ENCODE measurements around the gene METTL25.
"Not testable (repeated sequence)": the region's sequence is repeated elsewhere in the genome, so short reads cannot be mapped to it uniquely, and the experiment has no call there.

The METTL25 gene, protein sequence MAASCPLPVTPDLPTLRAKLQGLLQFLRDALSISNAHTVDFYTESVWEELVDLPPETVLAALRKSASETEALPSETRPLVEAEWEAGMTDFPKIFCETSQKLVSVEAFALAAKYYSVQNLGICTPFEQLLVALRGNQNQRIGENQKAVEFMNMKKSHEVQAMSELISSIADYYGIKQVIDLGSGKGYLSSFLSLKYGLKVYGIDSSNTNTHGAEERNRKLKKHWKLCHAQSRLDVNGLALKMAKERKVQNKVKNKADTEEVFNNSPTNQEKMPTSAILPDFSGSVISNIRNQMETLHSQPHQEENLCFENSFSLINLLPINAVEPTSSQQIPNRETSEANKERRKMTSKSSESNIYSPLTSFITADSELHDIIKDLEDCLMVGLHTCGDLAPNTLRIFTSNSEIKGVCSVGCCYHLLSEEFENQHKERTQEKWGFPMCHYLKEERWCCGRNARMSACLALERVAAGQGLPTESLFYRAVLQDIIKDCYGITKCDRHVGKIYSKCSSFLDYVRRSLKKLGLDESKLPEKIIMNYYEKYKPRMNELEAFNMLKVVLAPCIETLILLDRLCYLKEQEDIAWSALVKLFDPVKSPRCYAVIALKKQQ

GRCh38 chr12:82358200-82359114 lies at the start of gene METTL25, which contains the start of gene CCDC59:
METTL25 (plus strand) TSS chr12:82358529; CDS start chr12:82358566, 37 bp downstream.
CCDC59 (minus strand) TSS chr12:82358387; CDS start chr12:82358376, 11 bp downstream.
- in situ Hi-C loops (cut with MboI; ENCODE audit: low sequenced_read_pairs): no loop called here

GRCh38 chr12:82314406-82314892 lies 43.9 kb upstream of the METTL25 start:
- in situ Hi-C loops (cut with MboI; ENCODE audit: low sequenced_read_pairs): no loop called here

DNA sequence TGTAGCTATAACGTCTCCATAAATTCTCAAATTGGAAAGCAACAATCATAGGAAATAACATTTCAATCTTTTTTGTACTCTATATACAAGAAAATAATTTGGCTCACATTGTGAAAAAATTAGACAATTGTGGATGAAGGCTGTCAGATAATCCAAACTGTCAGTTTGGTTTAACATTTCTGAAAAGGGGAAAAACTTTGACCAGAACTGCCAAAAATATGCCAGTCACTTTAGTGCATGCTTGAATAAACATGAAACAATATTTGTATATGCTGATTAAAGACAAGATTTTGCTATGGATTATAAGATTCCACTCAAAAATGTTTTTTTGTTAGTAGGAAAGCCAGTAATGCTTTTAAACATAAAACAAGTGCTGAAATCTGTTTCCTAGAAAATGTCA lies 39.1 kb upstream of the METTL25 start:
- in situ Hi-C loops (cut with MboI; ENCODE audit: low sequenced_read_pairs): no loop called here

GRCh38 chr12:82325540-82326336 lies 32.6 kb upstream of the METTL25 start:
- in situ Hi-C loops (cut with MboI; ENCODE audit: low sequenced_read_pairs): loop anchor here (25.0 kb wide), 1 partner anchor 688 kb away; no protein-coding TSS in a partner anchor

- in situ Hi-C loops (cut with MboI; ENCODE audit: low sequenced_read_pairs): loop anchor here (25.0 kb wide), 1 partner anchor 690 kb away; no protein-coding TSS in a partner anchor
These were observed 31.3 kb upstream of the METTL25 start for GRCh38 chr12:82326905-82327503.

- in situ Hi-C loops (cut with MboI; ENCODE audit: low sequenced_read_pairs): loop anchor here (25.0 kb wide), 1 partner anchor 691 kb away; no protein-coding TSS in a partner anchor
These were observed 30.5 kb upstream of the METTL25 start for GRCh38 chr12:82327861-82328260.

GRCh38 chr12:82329508-82329907 lies 28.8 kb upstream of the METTL25 start:
- in situ Hi-C loops (cut with MboI; ENCODE audit: low sequenced_read_pairs): loop anchor here (25.0 kb wide), 1 partner anchor 692 kb away; no protein-coding TSS in a partner anchor

GRCh38 chr12:82350161-82350560 lies 8.2 kb upstream of the METTL25 start:
- in situ Hi-C loops (cut with MboI; ENCODE audit: low sequenced_read_pairs): no loop called here

DNA sequence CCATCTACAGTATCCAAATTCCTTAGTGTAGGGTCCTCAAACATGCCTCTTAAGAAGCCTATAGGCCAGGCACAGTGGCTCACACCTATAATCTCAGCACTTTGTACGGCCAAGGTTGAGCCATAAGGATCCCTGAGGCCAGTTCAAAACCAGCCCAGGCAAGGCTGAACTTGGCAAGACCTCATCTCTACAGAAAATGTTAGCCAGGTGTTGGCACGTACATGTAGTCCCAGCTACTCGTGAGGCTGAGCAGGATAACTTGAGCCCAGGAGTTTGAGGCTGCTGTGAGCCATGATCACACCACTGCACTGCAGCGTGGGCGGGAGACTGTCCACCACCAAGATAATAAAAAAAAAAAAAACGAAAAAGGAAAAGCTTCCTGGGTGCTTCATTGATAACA lies 6.9 kb upstream of the METTL25 start:
- in situ Hi-C loops (cut with MboI; ENCODE audit: low sequenced_read_pairs): no loop called here

DNA sequence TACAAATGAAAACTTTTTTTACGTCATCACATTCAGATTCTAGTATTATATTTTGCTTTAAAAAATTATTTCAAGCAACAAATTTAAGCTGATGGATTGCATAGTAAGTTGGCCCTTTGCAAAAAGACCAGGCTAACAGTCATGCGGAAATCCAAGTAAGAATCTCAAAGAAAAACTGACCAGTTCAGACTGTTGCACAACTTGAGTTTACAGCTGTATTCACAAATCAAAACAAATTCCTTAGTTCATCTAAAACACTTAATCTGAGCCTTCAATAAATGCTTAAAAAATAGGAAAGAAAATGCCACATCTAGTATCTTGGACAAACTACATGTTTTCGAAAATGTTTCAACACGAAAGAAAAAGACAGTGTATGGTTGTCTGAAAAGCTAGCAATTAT lies 989 bp upstream of the METTL25 start:
- in situ Hi-C loops (cut with MboI; ENCODE audit: low sequenced_read_pairs): no loop called here

DNA sequence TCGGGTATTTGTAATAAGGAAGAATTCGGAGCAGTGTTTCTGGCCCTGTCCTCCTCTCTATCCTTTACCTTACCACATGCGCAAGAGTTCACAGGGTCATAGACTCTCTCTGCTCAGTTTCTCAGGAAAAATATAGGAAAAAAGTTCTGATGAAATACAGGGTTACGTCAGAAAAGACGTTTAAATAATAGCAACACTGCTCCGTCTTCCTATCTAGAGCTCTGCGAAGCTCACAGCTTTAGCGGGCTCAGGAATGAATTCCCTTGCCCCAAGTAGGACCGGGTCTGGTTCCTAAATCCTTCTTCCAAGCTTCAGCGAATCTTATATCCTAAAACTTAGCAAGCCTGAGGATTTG lies 507 bp upstream of the METTL25 start:
- in situ Hi-C loops (cut with MboI; ENCODE audit: low sequenced_read_pairs): no loop called here

DNA sequence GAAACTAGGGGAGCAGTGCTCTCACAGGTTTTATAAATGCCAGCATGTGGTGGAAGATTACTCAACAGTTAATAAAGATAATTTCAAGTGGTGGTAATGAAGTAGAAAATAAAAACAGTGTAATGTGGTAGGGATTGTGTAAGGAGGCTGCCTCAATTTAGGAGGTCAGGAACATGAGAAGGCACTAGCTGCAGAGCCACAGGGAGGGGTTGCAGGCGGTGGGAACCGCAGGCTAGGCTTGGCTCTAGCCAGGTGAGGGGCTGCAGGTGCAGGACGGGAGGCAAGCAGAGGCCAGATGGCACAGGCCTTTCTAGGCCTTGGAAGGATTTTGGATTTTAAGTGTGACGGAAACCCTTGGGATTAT lies 768 bp downstream of the METTL25 start:
- in situ Hi-C loops (cut with MboI; ENCODE audit: low sequenced_read_pairs): no loop called here

DNA sequence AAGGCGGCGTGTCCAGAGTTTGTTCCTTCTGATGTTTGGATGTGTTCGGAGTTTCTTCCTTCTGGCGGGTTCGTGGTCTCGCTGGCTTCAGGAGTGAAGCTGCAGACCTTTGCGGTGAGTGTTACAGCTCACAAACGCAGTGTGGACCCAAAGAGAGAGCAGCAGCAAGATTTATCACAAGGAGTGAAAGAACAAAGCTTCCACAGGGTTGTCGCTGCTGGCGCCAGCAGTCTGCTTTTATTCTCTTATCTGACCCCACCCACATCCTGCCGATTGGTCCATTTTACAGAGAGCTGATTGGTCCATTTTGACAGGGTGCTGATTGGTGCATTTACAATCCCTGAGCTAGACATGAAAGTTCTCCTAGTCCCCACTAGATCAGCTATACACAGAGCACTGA lies 2.5 kb downstream of the METTL25 start:
- in situ Hi-C loops (cut with MboI; ENCODE audit: low sequenced_read_pairs): not testable (repeated sequence)

DNA sequence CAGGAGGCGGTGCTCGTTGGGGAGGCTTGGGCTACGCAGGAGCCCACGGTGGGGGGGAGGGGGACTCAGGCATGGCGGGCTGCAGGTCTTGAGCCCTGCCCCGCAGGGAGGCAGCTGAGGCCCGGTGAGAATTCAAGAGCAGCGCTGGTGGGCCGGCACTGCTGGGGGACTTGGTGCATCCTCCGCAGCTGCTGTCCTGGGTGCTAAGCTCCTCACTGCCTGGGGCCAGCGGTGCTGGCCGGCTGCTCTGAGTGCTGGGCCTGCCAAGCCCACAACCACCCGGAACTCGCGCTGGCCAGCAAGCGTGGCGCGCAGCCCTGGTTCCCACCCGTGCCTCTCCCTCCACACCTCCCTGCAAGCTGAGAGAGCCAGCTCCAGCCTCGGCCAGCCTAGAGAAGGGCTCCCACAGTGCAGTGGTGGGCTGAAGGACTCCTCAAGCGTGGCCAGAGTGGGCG lies 3.2 kb downstream of the METTL25 start:
- in situ Hi-C loops (cut with MboI; ENCODE audit: low sequenced_read_pairs): no loop called here

DNA sequence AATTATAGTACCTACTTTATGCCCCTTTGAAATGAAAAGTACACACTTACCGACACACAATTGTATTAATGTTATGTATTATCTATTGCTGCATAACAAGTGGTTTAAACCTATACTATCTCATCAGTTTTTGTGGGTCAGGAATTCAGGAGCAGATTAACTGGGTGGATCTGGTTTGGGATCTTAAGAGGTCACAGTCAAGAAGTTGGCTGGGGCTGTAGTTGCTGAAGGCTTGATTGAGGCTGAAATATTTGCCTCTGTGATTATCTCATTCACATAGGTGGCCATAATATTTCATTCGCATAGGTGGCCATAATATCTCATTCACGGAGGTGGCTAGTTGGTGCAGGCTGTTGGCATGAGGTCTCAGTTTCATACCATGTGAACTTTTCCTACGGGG lies 5.7 kb downstream of the METTL25 start:
- in situ Hi-C loops (cut with MboI; ENCODE audit: low sequenced_read_pairs): no loop called here

- in situ Hi-C loops (cut with MboI; ENCODE audit: low sequenced_read_pairs): no loop called here
These were observed 7.9 kb downstream of the METTL25 start for GRCh38 chr12:82366197-82366596.

GRCh38 chr12:82375201-82375600 lies 16.9 kb downstream of the METTL25 start:
- in situ Hi-C loops (cut with MboI; ENCODE audit: low sequenced_read_pairs): no loop called here

GRCh38 chr12:82378997-82379396 lies 20.7 kb downstream of the METTL25 start:
- in situ Hi-C loops (cut with MboI; ENCODE audit: low sequenced_read_pairs): no loop called here

GRCh38 chr12:82383930-82384552 lies 25.7 kb downstream of the METTL25 start:
- in situ Hi-C loops (cut with MboI; ENCODE audit: low sequenced_read_pairs): no loop called here
